ENCODE data around the gene GALNT9.
"Not testable (repeated sequence)": the region's sequence is repeated elsewhere in the genome, so short reads cannot be mapped to it uniquely, and the experiment has no call there.

GALNT9 gene

GRCh38 chr12:132329036-132329719 is at the start of gene GALNT9:
Gene GALNT9 (minus strand): TSS chr12:132329589. CDS start chr12:132329203, 386 bp downstream.
- Histone ChIP-seq H3K4me3 (no peak within 1 kb of the TSS; the same call in 1 of the 2 replicates), H3K9me3 (peaks cover 9% of the 10 kb centered on the region), H3K9ac (no peak within 1 kb of the TSS), H3K27me3 (peaks cover 23% of the 10 kb centered on the region), H4K20me1 (peaks cover 12% of the 10 kb centered on the region), H3K4me1 (peaks cover 44% of the 10 kb centered on the region), H3K4me2 (peak within 1 kb of the TSS; percentile 95), H3K27ac (peak within 1 kb of the TSS; percentile 30; the same call in 1 of the 2 replicates), H3K36me3 (no peaks in the 10 kb centered on the region)
- no peak for TF ChIP-seq Cebpa-rat (IDR thresholded peaks at IDR 0.05)

- not testable (repeated sequence) for H3K4me3 ChIP-seq, H4K20me1 ChIP-seq, H3K27ac ChIP-seq, H3K36me3 ChIP-seq, H3K9ac ChIP-seq, H3K4me2 ChIP-seq, H3K9me3 ChIP-seq
- peaks cover 60% of the 10 kb centered on the region for H3K27me3 ChIP-seq
- H3K4me1 ChIP-seq: peaks cover 29% of the 10 kb centered on the region
Observed at GRCh38 chr12:132379057-132379456, 49.7 kb upstream of the GALNT9 start.

GRCh38 chr12:132377147-132377546 is 47.8 kb upstream of the GALNT9 start:
- Histone ChIP-seq H4K20me1 (no peaks in the 10 kb centered on the region; the same call in 1 of the 2 replicates), H3K27me3 (peaks cover 49% of the 10 kb centered on the region), H3K4me1 (peaks cover 48% of the 10 kb centered on the region), H3K36me3 (no peaks in the 10 kb centered on the region), H3K9ac (no peak overlapping the region), H3K9me3 (peaks cover 2% of the 10 kb centered on the region), H3K4me2 (no peak overlapping the region), H3K27ac (no peak overlapping the region), H3K4me3 (no peak overlapping the region)
- no peak for TF ChIP-seq Cebpa-rat (IDR thresholded peaks at IDR 0.05)

GRCh38 chr12:132376464-132376830 is 47.1 kb upstream of the GALNT9 start:
- Histone ChIP-seq H3K4me3 (no peak overlapping the region), H3K27ac (no peak overlapping the region), H3K9ac (peak overlapping the region; percentile 21; the same call in 1 of the 2 replicates), H3K9me3 (peaks cover 9% of the 10 kb centered on the region), H3K4me1 (peaks cover 48% of the 10 kb centered on the region), H3K27me3 (peaks cover 42% of the 10 kb centered on the region), H4K20me1 (no peaks in the 10 kb centered on the region), H3K4me2 (peak overlapping the region; percentile 79), H3K36me3 (no peaks in the 10 kb centered on the region)
- no peak for TF ChIP-seq Cebpa-rat (IDR thresholded peaks at IDR 0.05)

GRCh38 chr12:132375747-132376463 is 46.5 kb upstream of the GALNT9 start:
- no peak for TF ChIP-seq Cebpa-rat (IDR thresholded peaks at IDR 0.05)
- Histone ChIP-seq H3K4me1 (peaks cover 48% of the 10 kb centered on the region), H3K4me2 (peak overlapping the region; percentile 79), H3K4me3 (no peak overlapping the region), H3K36me3 (no peaks in the 10 kb centered on the region), H4K20me1 (no peaks in the 10 kb centered on the region), H3K9ac (peak overlapping the region; percentile 21; the same call in 1 of the 2 replicates), H3K27ac (peak overlapping the region; percentile 23; the same call in 1 of the 2 replicates), H3K9me3 (peaks cover 14% of the 10 kb centered on the region), H3K27me3 (peaks cover 38% of the 10 kb centered on the region)

- Histone ChIP-seq H3K4me1 (peaks cover 48% of the 10 kb centered on the region), H4K20me1 (no peaks in the 10 kb centered on the region), H3K36me3 (no peaks in the 10 kb centered on the region), H3K9ac (no peak overlapping the region), H3K4me3 (no peak overlapping the region), H3K27me3 (peaks cover 28% of the 10 kb centered on the region), H3K4me2 (peak overlapping the region; percentile 79), H3K9me3 (peaks cover 14% of the 10 kb centered on the region), H3K27ac (no peak overlapping the region)
- TF ChIP-seq Cebpa-rat (IDR thresholded peaks at IDR 0.05): no peak
Observed at GRCh38 chr12:132374612-132375445, 45.4 kb upstream of the GALNT9 start.

- H3K27me3 ChIP-seq: peaks cover 21% of the 10 kb centered on the region; the same call in 1 of the 2 replicates
- H4K20me1 ChIP-seq: no peaks in the 10 kb centered on the region
- peaks cover 49% of the 10 kb centered on the region for H3K4me1 ChIP-seq
- H3K9ac ChIP-seq: no peak overlapping the region
- peaks cover 14% of the 10 kb centered on the region for H3K9me3 ChIP-seq
- H3K4me2 ChIP-seq: peak overlapping the region; percentile 79
- H3K4me3 ChIP-seq: no peak overlapping the region
- TF ChIP-seq Cebpa-rat (IDR thresholded peaks at IDR 0.05): no peak
- H3K27ac ChIP-seq: no peak overlapping the region
- no peaks in the 10 kb centered on the region for H3K36me3 ChIP-seq
Observed at GRCh38 chr12:132373901-132374611, 44.7 kb upstream of the GALNT9 start.

- H3K4me1 ChIP-seq: peaks cover 56% of the 10 kb centered on the region
- no peak overlapping the region for H3K27ac ChIP-seq
- H3K9ac ChIP-seq: no peak overlapping the region
- no peaks in the 10 kb centered on the region for H4K20me1 ChIP-seq
- H3K4me3 ChIP-seq: no peak overlapping the region
- H3K4me2 ChIP-seq: no peak overlapping the region
- H3K27me3 ChIP-seq: no peaks in the 10 kb centered on the region
- peaks cover 18% of the 10 kb centered on the region for H3K9me3 ChIP-seq
- H3K36me3 ChIP-seq: no peaks in the 10 kb centered on the region
- TF ChIP-seq Cebpa-rat (IDR thresholded peaks at IDR 0.05): no peak
Observed at GRCh38 chr12:132367852-132368251, 38.5 kb upstream of the GALNT9 start.
